GM12872 (cell line): Measurements from ENCODE around the gene CC2D1A.

Source experiments
- TF ChIP-seq, protein P1 (sequence below): IDR thresholded peaks from 3 replicates; pipeline ENCODE4 v1.5.1; 2011; ENCODE audit warnings: low read depth, mild to moderate bottlenecking, low read length, moderate library complexity; ENCODE audit not compliant: insufficient read depth

Gene CC2D1A

DNA sequence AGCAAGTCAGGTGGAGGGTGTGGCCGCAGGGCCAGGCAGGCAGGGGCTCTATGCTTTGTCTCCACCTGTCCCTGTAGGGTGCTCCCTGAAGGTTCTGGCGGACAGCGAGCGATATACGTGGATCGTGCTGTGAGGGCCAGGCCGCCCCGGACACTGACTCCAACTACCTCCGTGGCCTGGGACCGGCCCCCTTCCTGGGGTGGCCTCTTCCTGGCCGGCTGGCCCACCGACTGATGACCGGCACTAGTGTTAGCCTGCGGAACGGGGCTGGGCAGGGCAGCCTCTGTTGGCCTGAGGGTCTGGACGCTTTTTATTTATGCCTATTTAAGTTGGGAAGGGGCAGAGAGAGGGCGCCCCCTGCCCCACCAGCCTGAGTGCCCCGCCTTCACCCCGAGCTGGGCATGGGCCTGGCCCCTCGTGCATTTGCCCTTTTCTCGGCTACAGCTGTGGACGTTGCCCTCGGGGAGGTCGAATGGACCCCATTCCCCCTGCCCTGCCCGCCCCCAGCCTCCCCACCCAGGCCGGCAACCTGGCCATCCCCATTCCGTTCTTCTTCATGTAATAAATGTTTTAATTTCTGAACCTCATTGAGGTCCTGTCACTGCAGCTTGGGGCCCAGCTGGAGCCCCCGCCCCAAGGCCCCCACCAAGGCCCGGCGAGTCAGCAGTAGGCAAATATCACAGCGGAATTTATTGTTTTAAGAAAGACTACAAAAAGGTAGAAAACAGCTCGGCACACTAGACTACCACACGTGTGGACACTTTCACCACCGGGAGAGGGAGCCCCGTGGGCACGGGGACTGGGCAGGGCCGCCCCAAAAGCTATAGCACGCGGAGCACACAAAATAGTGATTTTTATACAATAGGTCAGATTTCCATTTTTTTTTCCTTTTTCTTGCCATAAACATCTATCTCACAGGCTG lies 55.1 kb downstream of the CC2D1A start:
- TF ChIP-seq, protein P1, sequence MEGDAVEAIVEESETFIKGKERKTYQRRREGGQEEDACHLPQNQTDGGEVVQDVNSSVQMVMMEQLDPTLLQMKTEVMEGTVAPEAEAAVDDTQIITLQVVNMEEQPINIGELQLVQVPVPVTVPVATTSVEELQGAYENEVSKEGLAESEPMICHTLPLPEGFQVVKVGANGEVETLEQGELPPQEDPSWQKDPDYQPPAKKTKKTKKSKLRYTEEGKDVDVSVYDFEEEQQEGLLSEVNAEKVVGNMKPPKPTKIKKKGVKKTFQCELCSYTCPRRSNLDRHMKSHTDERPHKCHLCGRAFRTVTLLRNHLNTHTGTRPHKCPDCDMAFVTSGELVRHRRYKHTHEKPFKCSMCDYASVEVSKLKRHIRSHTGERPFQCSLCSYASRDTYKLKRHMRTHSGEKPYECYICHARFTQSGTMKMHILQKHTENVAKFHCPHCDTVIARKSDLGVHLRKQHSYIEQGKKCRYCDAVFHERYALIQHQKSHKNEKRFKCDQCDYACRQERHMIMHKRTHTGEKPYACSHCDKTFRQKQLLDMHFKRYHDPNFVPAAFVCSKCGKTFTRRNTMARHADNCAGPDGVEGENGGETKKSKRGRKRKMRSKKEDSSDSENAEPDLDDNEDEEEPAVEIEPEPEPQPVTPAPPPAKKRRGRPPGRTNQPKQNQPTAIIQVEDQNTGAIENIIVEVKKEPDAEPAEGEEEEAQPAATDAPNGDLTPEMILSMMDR: no peak

DNA sequence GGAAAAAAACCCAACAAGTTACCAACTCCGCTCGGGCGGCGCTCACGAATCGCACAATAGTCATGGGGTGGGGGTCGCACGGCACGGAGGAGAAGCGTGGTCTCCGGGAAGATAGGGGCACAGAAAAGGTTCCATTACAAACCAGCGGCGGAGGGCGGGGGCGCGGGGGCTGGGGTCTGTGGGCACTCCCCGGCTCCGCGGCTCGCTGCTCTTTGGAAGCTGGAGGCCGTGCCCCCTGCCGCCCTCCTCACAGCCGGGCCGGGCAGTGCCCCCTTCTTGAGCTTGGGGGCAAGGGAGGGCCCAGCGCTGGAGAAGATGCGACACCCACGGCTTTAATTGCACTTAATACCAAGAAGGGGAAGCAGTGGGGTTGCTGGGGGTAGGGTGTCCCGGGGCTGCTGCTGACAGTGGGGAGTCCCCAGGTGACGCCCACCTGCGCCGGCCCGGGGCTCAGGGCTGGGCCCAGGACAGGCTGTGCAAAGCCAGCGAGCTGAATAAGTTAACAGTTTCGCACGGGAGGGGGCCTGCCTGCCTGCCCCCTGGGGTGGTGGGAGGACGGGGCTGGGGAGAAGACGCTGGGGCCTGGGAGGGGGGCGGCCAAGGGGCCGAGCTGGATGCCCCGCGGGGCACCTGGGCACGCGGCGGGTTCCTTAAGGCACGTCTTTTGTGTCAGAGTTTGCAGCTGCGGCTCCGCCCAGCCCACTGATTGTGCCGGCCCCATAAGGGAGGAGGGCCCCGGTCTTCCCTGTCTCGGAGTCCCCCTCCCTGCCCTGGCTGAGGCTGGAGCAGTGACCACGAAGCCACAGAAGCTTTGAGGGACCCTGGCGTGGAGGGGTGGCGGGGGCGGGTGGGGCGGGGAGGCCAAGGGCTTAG lies 56.1 kb downstream of the CC2D1A start:
- TF ChIP-seq, protein P1: no peak

DNA sequence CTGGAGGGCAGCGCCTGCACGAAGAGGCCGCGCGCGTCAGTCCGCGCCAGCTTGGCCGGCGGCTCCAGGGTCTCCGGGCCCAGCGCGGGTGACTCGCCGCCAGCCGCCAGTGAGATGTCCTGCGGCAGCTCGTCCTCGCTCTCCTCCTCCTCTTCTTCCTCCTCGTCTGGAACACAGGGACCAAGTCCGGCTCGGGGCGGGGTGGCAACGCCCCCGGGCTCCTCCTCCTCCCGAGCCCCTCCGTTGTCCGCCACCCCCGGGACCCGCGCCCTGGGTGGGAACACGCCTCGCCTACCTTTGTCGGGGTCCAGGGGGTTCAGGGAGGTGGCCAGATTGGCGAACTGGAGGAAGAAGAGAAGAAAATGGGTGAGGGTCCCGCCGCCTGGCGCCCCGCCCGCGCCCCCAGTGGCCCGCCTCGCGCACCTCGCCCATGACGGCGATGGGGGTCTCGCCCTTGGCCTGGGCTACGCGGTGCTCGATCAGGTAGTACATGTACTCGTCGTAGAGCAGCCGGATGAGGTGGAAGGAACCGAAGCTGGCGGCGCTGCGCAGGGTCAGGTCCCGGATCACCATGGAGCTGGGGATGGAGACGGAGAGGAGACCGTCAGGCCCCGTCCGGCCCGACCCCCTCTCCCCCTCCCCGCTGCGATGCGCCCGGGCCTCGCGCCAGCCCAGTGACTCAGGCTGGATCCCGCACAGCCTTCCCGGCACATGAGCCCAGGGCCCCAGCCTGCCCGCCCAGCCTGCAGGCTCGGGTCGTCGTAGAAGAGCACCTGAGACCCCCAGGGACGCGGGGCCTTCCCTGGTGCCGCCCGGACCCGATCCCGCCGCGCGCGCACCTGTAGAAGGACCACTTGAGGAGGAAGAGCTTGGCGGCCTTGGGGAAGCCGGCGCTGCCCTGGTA lies 57.0 kb downstream of the CC2D1A start:
- TF ChIP-seq, protein P1: no peak

DNA sequence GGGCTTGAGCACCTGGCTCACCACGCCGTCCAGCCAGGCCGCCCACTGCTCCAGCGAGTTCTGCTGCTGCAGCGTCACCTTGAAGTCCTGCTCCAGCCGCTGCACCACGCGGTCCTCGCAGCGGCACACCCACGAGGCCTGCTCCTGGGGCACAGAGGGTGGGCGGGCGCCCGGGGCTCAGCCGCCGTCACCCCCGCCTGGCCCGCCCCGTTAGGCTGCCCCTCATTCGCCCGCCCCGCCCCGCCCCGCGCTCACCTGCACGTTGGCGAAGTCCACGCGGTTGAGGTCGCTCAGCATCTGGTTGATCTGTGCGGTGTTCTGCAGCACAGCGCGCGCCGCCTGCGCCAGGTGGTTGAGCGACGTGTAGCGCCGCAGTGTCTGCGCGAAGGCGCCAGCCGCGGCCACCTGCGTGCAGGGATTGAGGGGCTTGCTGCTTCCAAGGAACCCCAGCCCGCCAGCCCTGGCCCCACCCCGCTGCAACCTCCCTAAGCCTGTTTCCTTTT lies 57.7 kb downstream of the CC2D1A start:
- TF ChIP-seq, protein P1: no peak

DNA sequence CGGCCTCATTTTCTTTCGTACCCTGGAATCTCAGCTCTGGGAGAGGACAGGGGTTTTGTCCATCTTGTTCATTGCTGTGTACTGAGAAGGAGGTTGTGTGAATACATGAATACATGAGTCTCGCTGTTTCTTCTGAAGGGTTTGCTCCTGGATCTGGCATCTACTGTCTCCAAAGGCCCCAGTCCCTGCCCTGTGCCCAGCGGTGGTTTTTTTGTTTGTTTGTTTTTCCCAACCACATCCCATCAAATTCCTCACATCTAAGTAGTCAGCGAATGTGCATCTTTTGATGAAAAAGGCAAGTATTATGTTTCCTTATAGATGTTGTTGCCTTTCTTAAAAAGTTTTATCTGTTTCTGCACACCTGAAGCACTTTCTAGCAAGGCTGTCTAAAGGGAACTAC lies 58.8 kb downstream of the CC2D1A start:
- TF ChIP-seq, protein P1: no peak

DNA sequence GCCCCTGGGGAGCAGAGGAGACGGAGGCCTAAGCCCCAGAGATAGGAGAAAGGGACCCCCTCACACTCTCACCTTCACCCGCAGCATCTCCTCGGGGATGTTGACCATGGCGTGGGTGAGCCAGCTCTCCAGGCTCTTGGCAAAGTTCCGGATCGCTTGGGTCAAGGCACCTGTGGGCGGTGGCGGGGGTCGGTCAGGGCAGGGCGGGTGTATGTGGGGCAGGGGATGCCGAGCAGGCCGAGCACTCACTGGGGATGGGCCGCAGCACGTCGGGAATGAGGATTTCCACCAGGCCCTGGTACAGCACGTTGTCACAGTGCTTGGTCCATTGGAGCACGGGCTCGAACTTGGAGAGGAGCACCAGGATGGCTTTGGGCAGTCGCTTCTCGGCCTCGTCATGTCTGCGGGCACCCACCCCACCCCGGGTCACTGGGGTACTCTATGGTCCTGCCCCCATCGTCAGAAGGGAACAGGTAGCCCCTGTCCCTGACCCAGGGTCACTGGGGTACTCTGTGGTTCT lies 59.4 kb downstream of the CC2D1A start:
- TF ChIP-seq, protein P1: no peak
